ENCODE data around the gene ADM2. TPM values are rescaled to one million over a fixed set of nuclear protein-coding genes. Genes with fewer than 3 reads are reported as not detected.

ADM2 gene
- polyA plus RNA-seq, 6 donors from 2014 or later, result 0.08 to 0.86 (median 0.20) TPM; not detected in 3

- no peaks in the 10 kb centered on the region for H3K36me3 Mint-ChIP-seq
- H3K4me1 Mint-ChIP-seq, result peaks cover 11 to 17% (median 14%) of the 10 kb centered on the region in 3 donors
- no peaks in the 10 kb centered on the region for H3K9me3 Mint-ChIP-seq
- DNase-seq (no peak), ATAC-seq (ENCODE audit: low read depth in 2 of 2) (no peak)
- H3K27me3 Mint-ChIP-seq, result peaks cover 0 to 22% (median 5%) of the 10 kb centered on the region in 3 donors
- H3K27ac Mint-ChIP-seq, result peak within 1 kb of the TSS in 4 of 6 donors; percentile 2 to 70 (median 44)
- H3K4me3 Mint-ChIP-seq, result peak within 1 kb of the TSS in 2 of 8 donors; percentile 22 to 42
These were observed 5.4 kb downstream of the ADM2 start, which contains the start of gene MIOX for GRCh38 chr22:50486561-50487289. Gene MIOX (plus strand): TSS chr22:50486859. CDS start chr22:50486898, 39 bp downstream.

GRCh38 chr22:50487290-50488005 lies 6.1 kb downstream of the ADM2 start:
- Mint-ChIP-seq H3K4me3 (no peak overlapping the region), H3K27me3 (peaks cover 0 to 22% (median 5%) of the 10 kb centered on the region in 3 donors), H3K9me3 (no peaks in the 10 kb centered on the region), H3K36me3 (no peaks in the 10 kb centered on the region), H3K27ac (peak overlapping the region in 2 of 6 donors; percentile 2 to 24), H3K4me1 (peaks cover 11 to 17% (median 14%) of the 10 kb centered on the region in 3 donors)
- ATAC-seq (ENCODE audit: low read depth in 2 of 2), result no peak
- DNase-seq, result no peak

- Mint-ChIP-seq H3K36me3 (no peaks in the 10 kb centered on the region), H3K9me3 (no peaks in the 10 kb centered on the region), H3K4me1 (peaks cover 11 to 17% (median 14%) of the 10 kb centered on the region in 3 donors), H3K27ac (no peak overlapping the region), H3K27me3 (peaks cover 0 to 18% (median 5%) of the 10 kb centered on the region in 3 donors), H3K4me3 (no peak overlapping the region)
- no peak for ATAC-seq (ENCODE audit: low read depth in 2 of 2)
- DNase-seq, result no peak
These were observed 6.8 kb downstream of the ADM2 start for GRCh38 chr22:50488006-50488677.

DNA sequence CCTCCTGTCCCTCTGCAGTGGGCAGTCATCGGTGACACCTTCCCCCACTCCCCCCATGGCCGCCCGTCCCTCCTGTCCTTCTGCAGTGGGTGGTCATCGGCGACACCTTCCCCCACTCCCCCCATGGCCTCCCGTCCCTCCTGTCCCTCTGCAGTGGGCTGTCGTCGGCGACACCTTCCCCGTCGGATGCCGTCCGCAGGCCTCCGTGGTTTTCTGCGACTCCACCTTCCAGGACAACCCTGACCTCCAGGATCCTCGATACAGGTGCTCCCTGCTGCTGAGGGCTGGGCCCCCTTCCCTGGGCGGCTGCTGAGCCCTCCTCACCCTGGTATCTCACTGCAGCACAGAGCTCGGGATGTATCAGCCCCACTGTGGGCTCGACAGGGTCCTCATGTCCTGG lies 7.5 kb downstream of the ADM2 start:
- Mint-ChIP-seq H3K27ac (no peak overlapping the region), H3K4me1 (peaks cover 11 to 17% (median 12%) of the 10 kb centered on the region in 3 donors), H3K9me3 (no peaks in the 10 kb centered on the region), H3K36me3 (no peaks in the 10 kb centered on the region), H3K27me3 (peaks cover 0 to 14% (median 5%) of the 10 kb centered on the region in 3 donors), H3K4me3 (no peak overlapping the region)
- ATAC-seq (ENCODE audit: low read depth in 2 of 2) (no peak), DNase-seq (no peak)

DNA sequence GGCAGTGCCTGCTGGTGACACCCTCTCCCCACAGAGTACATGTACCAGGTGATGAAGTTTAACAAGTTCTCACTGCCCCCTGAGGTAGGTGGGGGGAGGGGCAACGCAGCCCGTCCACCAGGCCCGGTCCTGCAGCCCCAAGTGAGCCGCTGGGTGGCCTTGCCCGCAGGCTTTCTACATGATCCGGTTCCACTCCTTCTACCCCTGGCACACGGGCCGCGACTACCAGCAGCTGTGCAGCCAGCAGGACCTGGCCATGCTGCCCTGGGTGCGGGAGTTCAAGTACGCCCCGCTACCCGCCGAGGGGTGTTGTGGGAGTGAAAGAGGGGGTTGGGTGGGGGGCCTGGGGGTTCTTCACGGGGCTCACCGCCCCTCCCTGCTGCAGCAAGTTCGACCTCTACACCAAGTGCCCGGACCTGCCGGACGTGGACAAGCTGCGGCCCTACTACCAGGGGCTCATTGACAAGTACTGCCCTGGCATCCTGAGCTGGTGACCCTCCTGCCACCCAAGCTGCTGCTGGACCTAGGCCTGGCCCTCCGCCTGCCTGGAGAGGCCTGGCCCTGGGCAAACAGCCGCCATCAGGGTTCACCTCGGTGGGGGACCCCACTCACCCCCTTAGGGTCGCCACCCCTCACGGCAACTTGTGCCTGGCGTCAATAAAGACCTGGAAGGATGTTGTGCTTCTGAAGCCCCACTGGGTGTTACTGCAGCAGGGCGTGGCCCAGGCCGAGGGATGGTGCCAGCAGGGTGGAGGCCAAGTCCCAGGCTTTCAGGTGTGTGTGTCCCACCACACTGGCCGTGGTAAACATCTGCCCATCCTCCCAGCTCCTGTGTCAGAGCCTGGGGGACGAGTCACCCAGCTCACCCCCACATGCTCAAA lies 8.3 kb downstream of the ADM2 start:
- no peak for ATAC-seq (ENCODE audit: low read depth in 2 of 2)
- no peak overlapping the region for H3K4me3 Mint-ChIP-seq
- H3K36me3 Mint-ChIP-seq, result no peaks in the 10 kb centered on the region
- H3K27me3 Mint-ChIP-seq, result peaks cover 0 to 10% (median 5%) of the 10 kb centered on the region in 3 donors
- no peak for DNase-seq
- H3K9me3 Mint-ChIP-seq, result no peaks in the 10 kb centered on the region
- H3K4me1 Mint-ChIP-seq, result peaks cover 7 to 15% (median 8%) of the 10 kb centered on the region in 3 donors
- H3K27ac Mint-ChIP-seq, result no peak overlapping the region

DNA sequence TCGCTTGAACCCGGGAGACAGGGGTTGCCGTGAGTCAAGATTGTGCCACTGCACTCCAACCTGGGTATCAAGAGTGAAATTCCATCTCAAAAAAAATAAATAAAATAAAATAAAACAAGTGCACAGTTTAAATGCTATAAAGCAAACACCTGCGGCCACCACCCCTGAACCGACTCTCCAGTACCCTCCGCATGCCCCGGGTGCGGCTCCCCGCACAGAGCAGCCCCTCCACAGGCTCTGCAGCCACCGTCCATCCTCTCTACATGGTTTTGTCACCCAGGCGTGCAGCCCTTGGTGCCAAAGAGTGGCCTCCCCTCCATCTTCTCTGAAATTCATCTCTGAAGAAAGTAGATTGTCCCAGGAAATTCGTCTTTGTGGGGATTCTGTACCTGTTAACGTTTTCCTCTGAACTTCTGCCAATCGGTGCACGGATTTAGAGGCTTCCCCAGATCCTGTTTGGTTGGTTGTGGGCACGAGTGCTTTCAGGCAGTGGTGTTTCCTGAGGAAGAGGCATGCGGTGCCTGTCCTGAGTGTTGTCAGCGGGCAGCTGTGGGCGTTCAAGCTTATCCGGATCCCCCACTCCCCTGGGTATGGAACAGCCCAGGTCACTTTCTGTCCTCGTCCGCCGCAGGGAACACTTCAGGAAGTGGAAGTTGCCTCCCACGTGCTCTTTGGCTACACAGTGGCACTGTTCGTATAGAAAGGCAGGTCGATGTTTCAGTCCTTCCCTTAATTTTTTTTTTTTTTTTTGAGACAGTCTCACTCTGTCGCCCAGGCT lies 9.4 kb downstream of the ADM2 start:
- peak overlapping the region in 4 of 8 donors; percentile 5 to 68 (median 49) for H3K4me3 Mint-ChIP-seq
- no peaks in the 10 kb centered on the region for H3K9me3 Mint-ChIP-seq
- H3K4me1 Mint-ChIP-seq, result peaks cover 7 to 12% (median 8%) of the 10 kb centered on the region in 3 donors
- peak overlapping the region in 3 of 6 donors; percentile 49 to 76 (median 54) for H3K27ac Mint-ChIP-seq
- H3K36me3 Mint-ChIP-seq, result no peaks in the 10 kb centered on the region
- ATAC-seq (ENCODE audit: low read depth in 2 of 2), result peak; percentile 18 to 32
- DNase-seq, result no peak
- peaks cover 0 to 5% (median 4%) of the 10 kb centered on the region in 3 donors for H3K27me3 Mint-ChIP-seq

DNA sequence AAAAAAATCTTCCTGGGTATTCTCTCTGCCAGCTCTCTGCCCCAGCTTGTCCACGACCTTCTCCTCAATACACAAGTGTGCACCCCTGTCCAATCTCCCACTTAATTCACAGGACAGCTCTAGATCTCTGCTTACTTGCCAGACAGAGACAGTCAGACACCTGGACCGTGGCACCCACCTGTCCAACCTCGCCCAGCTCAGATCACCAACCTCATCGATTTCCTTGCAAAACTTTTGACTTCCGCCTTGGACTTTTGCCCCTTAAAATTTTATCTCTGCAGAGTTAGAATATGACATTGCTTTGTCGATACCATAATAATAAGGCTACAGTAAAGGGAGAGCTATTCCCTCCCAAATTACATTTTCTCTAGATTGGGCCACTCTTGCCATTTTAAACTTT lies 15.8 kb downstream of the ADM2 start:
- DNase-seq (no peak), ATAC-seq (ENCODE audit: low read depth in 2 of 2) (no peak)
- Mint-ChIP-seq H3K27me3 (no peaks in the 10 kb centered on the region), H3K4me1 (peaks cover 7 to 10% (median 8%) of the 10 kb centered on the region in 3 donors), H3K4me3 (no peak overlapping the region), H3K36me3 (no peaks in the 10 kb centered on the region), H3K9me3 (no peaks in the 10 kb centered on the region), H3K27ac (peak overlapping the region in 1 of 6 donors; percentile 13)

DNA sequence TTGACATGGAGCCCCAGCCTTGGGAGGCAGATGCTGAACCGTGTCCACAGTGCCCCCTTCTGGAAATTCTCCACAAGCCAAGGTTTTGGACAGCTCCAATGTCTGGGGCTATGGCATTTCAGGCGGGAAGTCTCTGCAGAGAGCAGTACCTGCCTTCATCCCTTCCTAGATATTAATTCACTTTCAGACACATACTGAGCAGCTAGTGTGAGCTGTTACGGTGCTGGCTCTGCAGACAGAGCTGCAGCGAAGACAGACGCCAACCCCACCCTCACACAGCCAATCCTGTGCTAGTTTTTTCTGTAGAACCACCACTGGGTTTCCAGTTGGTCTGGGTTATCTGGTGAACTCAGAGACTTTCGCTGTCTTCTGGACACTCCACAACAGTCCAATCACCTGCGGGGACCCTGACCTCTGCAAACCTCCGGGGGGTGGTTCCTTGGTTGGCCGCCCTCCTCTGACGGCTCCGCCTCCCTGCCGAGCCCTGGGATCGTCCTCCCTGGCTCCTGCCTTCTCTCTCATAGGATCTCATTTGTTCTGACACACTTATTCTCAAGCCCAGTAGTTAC lies 17.1 kb downstream of the ADM2 start:
- ATAC-seq (ENCODE audit: low read depth in 2 of 2) (peak; percentile 92 to 96), DNase-seq (peak; percentile 61)
- no peak overlapping the region for H3K4me3 Mint-ChIP-seq
- H3K36me3 Mint-ChIP-seq, result no peaks in the 10 kb centered on the region
- no peaks in the 10 kb centered on the region for H3K9me3 Mint-ChIP-seq
- H3K4me1 Mint-ChIP-seq, result peaks cover 7 to 10% (median 8%) of the 10 kb centered on the region in 3 donors
- H3K27ac Mint-ChIP-seq, result peak overlapping the region in 2 of 6 donors; percentile 42 to 73
- H3K27me3 Mint-ChIP-seq, result no peaks in the 10 kb centered on the region

GRCh38 chr22:50500452-50500851 lies 19.1 kb downstream of the ADM2 start:
- no peak for DNase-seq
- H3K27ac Mint-ChIP-seq, result no peak overlapping the region

DNA sequence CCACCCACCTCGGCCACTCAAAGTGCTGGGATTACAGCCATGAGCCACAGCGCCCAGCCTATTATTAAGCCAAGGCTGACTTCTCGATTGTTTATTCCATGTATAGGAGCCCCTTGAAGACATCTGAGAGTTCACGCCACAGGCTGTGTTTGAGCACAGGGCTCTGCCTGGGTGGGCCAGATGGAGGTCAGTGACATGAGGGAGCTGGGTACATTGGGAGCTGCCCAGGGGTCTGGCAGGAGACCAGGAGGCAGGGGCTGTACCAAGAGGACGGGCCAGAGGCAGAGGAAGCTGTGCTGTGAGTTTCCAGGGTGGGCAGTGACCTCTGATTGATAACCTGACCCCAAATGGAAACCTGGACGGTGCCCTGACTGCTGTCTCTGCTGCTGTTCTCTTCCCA lies 20.8 kb downstream of the ADM2 start:
- ATAC-seq (ENCODE audit: low read depth in 2 of 2), result no peak

More at GRCh38 chr22:50500452-50500851, 19.1 kb downstream of the ADM2 start:
- Mint-ChIP-seq H3K4me1 (peaks cover 7 to 10% (median 8%) of the 10 kb centered on the region in 3 donors), H3K27me3 (no peaks in the 10 kb centered on the region), H3K36me3 (no peaks in the 10 kb centered on the region), H3K9me3 (no peaks in the 10 kb centered on the region), H3K4me3 (peak overlapping the region in 1 of 8 donors; percentile 16)
- ATAC-seq (ENCODE audit: low read depth in 2 of 2), result no peak

GRCh38 chr22:50502628-50503474 lies 21.5 kb downstream of the ADM2 start:
- no peaks in the 10 kb centered on the region for H3K27me3 Mint-ChIP-seq

More for the DNA sequence above, 20.8 kb downstream of the ADM2 start:
- Mint-ChIP-seq H3K36me3 (no peaks in the 10 kb centered on the region), H3K27ac (no peak overlapping the region), H3K9me3 (no peaks in the 10 kb centered on the region), H3K4me1 (peaks cover 9 to 13% (median 10%) of the 10 kb centered on the region in 3 donors), H3K27me3 (no peaks in the 10 kb centered on the region), H3K4me3 (peak overlapping the region in 2 of 8 donors; percentile 53 to 63)
- no peak for DNase-seq

More at GRCh38 chr22:50502628-50503474, 21.5 kb downstream of the ADM2 start:
- H3K27ac Mint-ChIP-seq, result no peak overlapping the region
- no peaks in the 10 kb centered on the region for H3K9me3 Mint-ChIP-seq
- H3K36me3 Mint-ChIP-seq, result no peaks in the 10 kb centered on the region
- H3K4me1 Mint-ChIP-seq, result peaks cover 10 to 16% (median 11%) of the 10 kb centered on the region in 3 donors
- ATAC-seq (ENCODE audit: low read depth in 2 of 2), result no peak
- no peak for DNase-seq
- no peak overlapping the region for H3K4me3 Mint-ChIP-seq

Data from naive B cell (primary cell).